ENCODE measurements around the gene ST6GALNAC3. TPM values are rescaled to one million over a fixed set of nuclear protein-coding genes. Genes with fewer than 3 reads are reported as not detected.

The ST6GALNAC3 gene
- total RNA-seq, 4 donors from 2014 or later: 1.00 to 5.7 (median 1.9) TPM; not detected in 1

GRCh38 chr1:76444773-76445172 lies 370.2 kb downstream of the ST6GALNAC3 start:
- TF ChIP-seq POLR2A (IDR thresholded peaks at IDR 0.05) (no peak), EP300 (IDR thresholded peaks at IDR 0.05; ENCODE audit: low read depth) (no peak), POLR2AphosphoS5 (IDR thresholded peaks at IDR 0.05) (no peak)
- TF ChIP-seq, protein P1, sequence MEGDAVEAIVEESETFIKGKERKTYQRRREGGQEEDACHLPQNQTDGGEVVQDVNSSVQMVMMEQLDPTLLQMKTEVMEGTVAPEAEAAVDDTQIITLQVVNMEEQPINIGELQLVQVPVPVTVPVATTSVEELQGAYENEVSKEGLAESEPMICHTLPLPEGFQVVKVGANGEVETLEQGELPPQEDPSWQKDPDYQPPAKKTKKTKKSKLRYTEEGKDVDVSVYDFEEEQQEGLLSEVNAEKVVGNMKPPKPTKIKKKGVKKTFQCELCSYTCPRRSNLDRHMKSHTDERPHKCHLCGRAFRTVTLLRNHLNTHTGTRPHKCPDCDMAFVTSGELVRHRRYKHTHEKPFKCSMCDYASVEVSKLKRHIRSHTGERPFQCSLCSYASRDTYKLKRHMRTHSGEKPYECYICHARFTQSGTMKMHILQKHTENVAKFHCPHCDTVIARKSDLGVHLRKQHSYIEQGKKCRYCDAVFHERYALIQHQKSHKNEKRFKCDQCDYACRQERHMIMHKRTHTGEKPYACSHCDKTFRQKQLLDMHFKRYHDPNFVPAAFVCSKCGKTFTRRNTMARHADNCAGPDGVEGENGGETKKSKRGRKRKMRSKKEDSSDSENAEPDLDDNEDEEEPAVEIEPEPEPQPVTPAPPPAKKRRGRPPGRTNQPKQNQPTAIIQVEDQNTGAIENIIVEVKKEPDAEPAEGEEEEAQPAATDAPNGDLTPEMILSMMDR (IDR thresholded peaks at IDR 0.05): no peak
- intact Hi-C loops (cut with DNase I; ENCODE audit: low total_unique reads): no loop called here
- Histone ChIP-seq H3K4me1 (no peaks in the 10 kb centered on the region), H3K9me3 (no peaks in the 10 kb centered on the region), H3K27ac (no peak overlapping the region), H3K36me3 (no peaks in the 10 kb centered on the region), H3K27me3 (no peaks in the 10 kb centered on the region), H3K4me3 (no peak overlapping the region)
- 65% methylated on average over 1 of the region's 1 CpG; no CpG with 5 or more reads in 1 of the 2 donors for WGBS, 2 donors (ENCODE audit: low coverage in 1 of 2)
- no peak for DNase-seq
- in situ Hi-C loops (cut with MboI; ENCODE audit: low pct_ligation_motif_present in 1 of 4, low pct_unique_long_range_greater_than_20kb in 1 of 4, low sequenced_read_pairs in 3 of 4): no loop called here

DNA sequence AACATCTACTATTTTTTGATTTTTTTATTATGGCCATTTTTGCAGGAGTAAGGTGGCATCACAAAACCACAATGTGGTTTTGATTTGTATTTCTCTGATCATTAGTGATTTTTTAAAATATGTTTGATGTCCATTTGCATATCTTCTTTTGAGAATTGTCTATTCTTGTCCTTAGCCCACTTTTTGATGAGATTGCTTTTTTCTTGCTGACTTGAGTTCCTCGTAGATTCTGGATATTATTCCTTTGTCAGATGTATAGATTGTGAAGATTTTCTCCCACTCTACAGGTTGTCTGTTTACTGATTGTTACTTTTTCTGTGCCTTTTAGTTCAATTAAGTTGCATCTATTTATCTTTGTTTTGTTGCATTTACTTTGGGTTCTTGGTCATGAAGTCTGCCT lies 375.7 kb downstream of the ST6GALNAC3 start:
- Histone ChIP-seq H3K36me3 (no peaks in the 10 kb centered on the region), H3K27me3 (no peaks in the 10 kb centered on the region), H3K4me1 (no peaks in the 10 kb centered on the region), H3K27ac (no peak overlapping the region), H3K9me3 (peaks cover 4 to 5% of the 10 kb centered on the region in 2 donors), H3K4me3 (no peak overlapping the region)
- 76 to 100% methylated on average over 1 of the region's 1 CpG for WGBS, 2 donors (ENCODE audit: low coverage in 1 of 2)
- intact Hi-C loops (cut with DNase I; ENCODE audit: low total_unique reads): no loop called here
- in situ Hi-C loops (cut with MboI; ENCODE audit: low pct_ligation_motif_present in 1 of 4, low pct_unique_long_range_greater_than_20kb in 1 of 4, low sequenced_read_pairs in 3 of 4): no loop called here
- no peak for TF ChIP-seq EP300 (IDR thresholded peaks at IDR 0.05; ENCODE audit: low read depth)
- TF ChIP-seq, protein P1 (IDR thresholded peaks at IDR 0.05): no peak
- no peak for TF ChIP-seq POLR2A (IDR thresholded peaks at IDR 0.05)
- TF ChIP-seq POLR2AphosphoS5 (IDR thresholded peaks at IDR 0.05): no peak
- DNase-seq: no peak

- TF ChIP-seq EP300 (IDR thresholded peaks at IDR 0.05; ENCODE audit: low read depth) (no peak), POLR2A (IDR thresholded peaks at IDR 0.05) (no peak)
- in situ Hi-C loops (cut with MboI; ENCODE audit: low pct_ligation_motif_present in 1 of 4, low pct_unique_long_range_greater_than_20kb in 1 of 4, low sequenced_read_pairs in 3 of 4) (no loop called here), intact Hi-C loops (cut with DNase I; ENCODE audit: low total_unique reads) (no loop called here)
- no peak overlapping the region for H3K4me3 ChIP-seq
- no peak for DNase-seq
- 62 to 73% methylated on average over 3 of the region's 3 CpGs for WGBS, 2 donors (ENCODE audit: low coverage in 1 of 2)
- no peaks in the 10 kb centered on the region for H3K9me3 ChIP-seq
- H3K27ac ChIP-seq: no peak overlapping the region
- H3K36me3 ChIP-seq: no peaks in the 10 kb centered on the region
- no peaks in the 10 kb centered on the region for H3K27me3 ChIP-seq
- no peaks in the 10 kb centered on the region for H3K4me1 ChIP-seq
These were observed 388.7 kb downstream of the ST6GALNAC3 start for GRCh38 chr1:76463278-76463677.

- TF ChIP-seq EP300 (IDR thresholded peaks at IDR 0.05; ENCODE audit: low read depth) (no peak), POLR2A (IDR thresholded peaks at IDR 0.05) (no peak), POLR2AphosphoS5 (IDR thresholded peaks at IDR 0.05) (no peak)
- TF ChIP-seq, protein P1 (IDR thresholded peaks at IDR 0.05): no peak
- WGBS, 2 donors (ENCODE audit: low coverage in 1 of 2): 74 to 85% methylated on average over 2 to 3 of the region's 3 CpGs
These were observed 389.3 kb downstream of the ST6GALNAC3 start for GRCh38 chr1:76463849-76464248.

DNA sequence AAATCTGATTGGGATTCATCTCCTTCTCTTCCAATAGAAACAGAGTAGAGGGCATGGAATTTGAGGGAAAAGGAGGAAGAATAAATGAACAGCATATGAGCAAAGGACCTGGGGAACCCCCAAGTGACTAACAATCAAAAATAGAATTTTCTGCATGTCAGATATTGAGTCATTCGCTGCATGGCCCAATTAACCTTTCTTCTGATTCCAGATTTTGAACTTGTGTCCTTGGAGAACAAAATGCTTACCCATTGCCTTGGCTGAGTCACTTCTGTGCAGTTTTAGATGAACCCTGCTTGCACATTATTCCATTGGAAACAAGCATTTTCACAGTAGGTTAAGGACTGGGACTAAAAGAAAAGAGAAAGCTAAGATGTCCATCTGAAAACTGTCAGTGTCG lies 390.5 kb downstream of the ST6GALNAC3 start:
- no peaks in the 10 kb centered on the region for H3K27me3 ChIP-seq
- no peaks in the 10 kb centered on the region for H3K4me1 ChIP-seq
- intact Hi-C loops (cut with DNase I; ENCODE audit: low total_unique reads): no loop called here
- WGBS, 2 donors (ENCODE audit: low coverage in 1 of 2): 68 to 77% methylated on average over 2 of the region's 2 CpGs
- H3K36me3 ChIP-seq: no peaks in the 10 kb centered on the region
- no peak for DNase-seq
- in situ Hi-C loops (cut with MboI; ENCODE audit: low pct_ligation_motif_present in 1 of 4, low pct_unique_long_range_greater_than_20kb in 1 of 4, low sequenced_read_pairs in 3 of 4): no loop called here
- no peak overlapping the region for H3K27ac ChIP-seq
- H3K9me3 ChIP-seq: no peaks in the 10 kb centered on the region
- H3K4me3 ChIP-seq: no peak overlapping the region
- TF ChIP-seq EP300 (IDR thresholded peaks at IDR 0.05; ENCODE audit: low read depth) (no peak), POLR2AphosphoS5 (IDR thresholded peaks at IDR 0.05) (no peak), POLR2A (IDR thresholded peaks at IDR 0.05) (no peak)
- TF ChIP-seq, protein P1 (IDR thresholded peaks at IDR 0.05): no peak

More at GRCh38 chr1:76463849-76464248, 389.3 kb downstream of the ST6GALNAC3 start:
- in situ Hi-C loops (cut with MboI; ENCODE audit: low pct_ligation_motif_present in 1 of 4, low pct_unique_long_range_greater_than_20kb in 1 of 4, low sequenced_read_pairs in 3 of 4): no loop called here
- Histone ChIP-seq H3K4me1 (no peaks in the 10 kb centered on the region), H3K36me3 (no peaks in the 10 kb centered on the region), H3K27me3 (no peaks in the 10 kb centered on the region), H3K4me3 (no peak overlapping the region), H3K9me3 (no peaks in the 10 kb centered on the region), H3K27ac (no peak overlapping the region)
- intact Hi-C loops (cut with DNase I; ENCODE audit: low total_unique reads): no loop called here
- DNase-seq: no peak
